D721Med (cell line): ENCODE data around the gene SHROOM4.

Experiments
- DNase-seq: peaks from one replicate; pipeline ENCODE4 v3.0.0; 2011; ENCODE audit warnings: low spot score; ENCODE audit not compliant: insufficient read length
- FAIRE-seq: peaks from 2 replicates; lab custom pipeline; 2011; peaks lifted over from hg19 to GRCh38; lab: Jason Lieb, UNC
- CTCF ChIP-seq: IDR thresholded peaks from 2 replicates; pipeline ENCODE4 v1.5.1; 2012; ENCODE audit warnings: mild to moderate bottlenecking, control low read depth; ENCODE audit not compliant: insufficient read depth; ENCODE audit errors: missing control alignments

The SHROOM4 gene

GRCh38 chrX:50586407-50586806 is 227.6 kb downstream of the SHROOM4 start:
- DNase-seq (no peak), FAIRE-seq (no peak)
- TF ChIP-seq CTCF, result no peak

GRCh38 chrX:50581405-50581804 is 232.6 kb downstream of the SHROOM4 start:
- no peak for TF ChIP-seq CTCF
- FAIRE-seq (no peak), DNase-seq (no peak)

GRCh38 chrX:50579955-50580354 is 234.0 kb downstream of the SHROOM4 start:
- DNase-seq (peak; percentile 8), FAIRE-seq (no peak)
- TF ChIP-seq CTCF, result peak; percentile 55

DNA sequence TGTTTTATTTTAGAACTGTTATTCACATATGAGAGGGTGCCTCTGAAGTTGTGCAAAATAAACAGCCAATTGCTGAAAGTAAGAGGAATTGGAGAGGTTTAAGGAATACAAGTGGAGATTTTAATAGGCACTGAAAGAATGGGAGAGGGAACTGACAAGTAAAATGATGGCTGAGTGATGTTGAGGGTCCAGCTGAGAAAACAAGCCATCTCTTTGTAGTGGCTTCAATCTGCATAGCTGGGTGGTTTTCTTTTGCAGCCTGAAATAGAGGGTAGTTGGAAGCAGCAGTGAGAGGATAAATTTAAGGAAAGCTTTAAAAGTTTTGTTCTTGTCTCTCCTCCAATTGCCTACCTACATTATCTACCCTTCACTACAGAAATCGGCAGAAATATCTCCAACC is 236.7 kb downstream of the SHROOM4 start:
- no peak for TF ChIP-seq CTCF
- FAIRE-seq, result no peak
- no peak for DNase-seq

DNA sequence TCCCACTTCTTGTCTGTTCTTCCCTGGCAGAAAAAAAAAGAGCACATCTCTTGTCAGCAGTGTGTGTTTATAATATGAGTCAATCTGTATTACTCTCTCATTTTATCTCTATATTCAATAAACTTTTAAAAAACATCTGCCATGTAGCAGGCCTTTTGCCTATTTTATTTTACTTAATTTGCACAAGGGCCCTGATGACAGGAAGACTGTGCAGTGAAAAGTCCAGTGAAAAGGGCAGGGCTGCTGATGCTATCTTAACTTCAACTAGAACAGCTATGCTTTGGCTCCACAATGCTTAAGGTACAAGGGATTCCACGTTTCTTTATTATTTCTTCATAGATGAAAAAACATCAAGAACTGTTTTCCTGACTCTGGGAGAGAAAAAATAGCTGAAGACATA is 246.4 kb downstream of the SHROOM4 start:
- no peak for FAIRE-seq
- DNase-seq, result no peak

DNA sequence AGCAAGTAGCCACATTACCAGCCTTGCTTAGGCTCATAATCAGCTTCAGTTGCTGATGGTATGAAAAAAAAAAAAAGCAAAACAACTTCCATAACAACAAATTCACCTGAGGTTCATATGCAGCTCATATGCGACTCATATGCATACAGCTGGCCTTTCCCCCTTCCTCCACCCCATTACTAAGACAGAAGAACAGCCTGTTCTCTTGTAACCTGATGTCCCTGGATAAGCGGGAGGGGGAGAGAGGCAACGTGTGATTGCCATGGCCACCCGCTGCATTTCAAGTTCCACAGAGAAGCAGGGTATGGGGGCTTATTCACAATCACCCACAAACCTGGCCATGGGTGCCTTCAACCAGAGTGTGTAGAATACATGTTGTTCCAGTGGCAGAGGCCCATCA is 248.3 kb downstream of the SHROOM4 start:
- no peak for DNase-seq
- no peak for FAIRE-seq
- no peak for TF ChIP-seq CTCF

More for the DNA sequence above, 246.4 kb downstream of the SHROOM4 start:
- no peak for TF ChIP-seq CTCF
